ENCODE measurements around the gene RBM14.
"Not testable (repeated sequence)": the region's sequence is repeated elsewhere in the genome, so short reads cannot be mapped to it uniquely, and the experiment has no call there.

RBM14 gene, protein sequence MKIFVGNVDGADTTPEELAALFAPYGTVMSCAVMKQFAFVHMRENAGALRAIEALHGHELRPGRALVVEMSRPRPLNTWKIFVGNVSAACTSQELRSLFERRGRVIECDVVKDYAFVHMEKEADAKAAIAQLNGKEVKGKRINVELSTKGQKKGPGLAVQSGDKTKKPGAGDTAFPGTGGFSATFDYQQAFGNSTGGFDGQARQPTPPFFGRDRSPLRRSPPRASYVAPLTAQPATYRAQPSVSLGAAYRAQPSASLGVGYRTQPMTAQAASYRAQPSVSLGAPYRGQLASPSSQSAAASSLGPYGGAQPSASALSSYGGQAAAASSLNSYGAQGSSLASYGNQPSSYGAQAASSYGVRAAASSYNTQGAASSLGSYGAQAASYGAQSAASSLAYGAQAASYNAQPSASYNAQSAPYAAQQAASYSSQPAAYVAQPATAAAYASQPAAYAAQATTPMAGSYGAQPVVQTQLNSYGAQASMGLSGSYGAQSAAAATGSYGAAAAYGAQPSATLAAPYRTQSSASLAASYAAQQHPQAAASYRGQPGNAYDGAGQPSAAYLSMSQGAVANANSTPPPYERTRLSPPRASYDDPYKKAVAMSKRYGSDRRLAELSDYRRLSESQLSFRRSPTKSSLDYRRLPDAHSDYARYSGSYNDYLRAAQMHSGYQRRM

DNA sequence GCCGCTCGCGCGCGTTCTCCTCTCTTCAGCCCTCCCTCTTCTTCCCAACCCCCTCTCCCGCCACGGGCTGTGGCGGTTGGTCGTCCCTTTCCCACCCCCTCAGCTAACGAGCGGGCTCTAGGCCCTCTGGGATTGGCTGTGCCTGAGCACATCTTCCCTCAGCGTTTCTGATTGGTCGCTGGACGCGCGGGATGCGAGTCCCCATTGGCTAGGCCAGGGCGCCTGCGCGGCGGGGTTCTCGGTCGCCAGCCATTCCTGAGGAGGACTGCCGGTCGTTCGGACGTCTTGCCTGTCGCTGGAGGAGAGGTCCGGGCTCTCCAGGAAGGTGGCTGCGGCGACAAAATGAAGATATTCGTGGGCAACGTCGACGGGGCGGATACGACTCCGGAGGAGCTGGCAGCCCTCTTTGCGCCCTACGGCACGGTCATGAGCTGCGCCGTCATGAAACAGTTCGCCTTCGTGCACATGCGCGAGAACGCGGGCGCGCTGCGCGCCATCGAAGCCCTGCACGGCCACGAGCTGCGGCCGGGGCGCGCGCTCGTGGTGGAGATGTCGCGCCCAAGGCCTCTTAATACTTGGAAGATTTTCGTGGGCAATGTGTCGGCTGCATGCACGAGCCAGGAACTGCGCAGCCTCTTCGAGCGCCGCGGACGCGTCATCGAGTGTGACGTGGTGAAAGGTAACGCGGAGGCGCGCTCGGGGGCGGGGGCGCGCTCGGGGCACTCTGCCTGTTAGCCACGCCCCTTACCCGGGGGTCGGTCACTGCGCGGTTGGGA lies at the start of gene RBM14:
TSS of gene RBM14 (plus strand) at position 252 of the 776 bp plus-strand sequence. CDS start at position 343, 91 bp downstream.
- DNase-seq: peak; percentile 98 to 99

DNA sequence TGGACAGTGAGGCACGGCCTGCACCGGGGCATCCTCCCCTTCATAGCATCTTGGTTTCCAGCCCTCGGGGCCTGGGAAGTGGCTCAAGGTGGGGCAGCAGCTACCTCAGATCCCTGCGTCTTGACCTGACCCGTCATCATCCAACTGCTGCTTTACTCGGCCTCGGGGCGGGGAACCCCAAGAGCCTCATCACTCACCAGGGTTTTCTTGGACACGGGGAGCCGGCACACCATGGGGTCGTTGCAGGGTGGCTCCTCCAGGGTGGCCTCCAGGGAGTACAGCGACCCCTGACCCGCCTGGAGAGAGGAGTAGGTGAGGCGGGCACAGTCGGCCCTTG lies 48.7 kb upstream of the RBM14 start:
- DNase-seq: no peak

DNA sequence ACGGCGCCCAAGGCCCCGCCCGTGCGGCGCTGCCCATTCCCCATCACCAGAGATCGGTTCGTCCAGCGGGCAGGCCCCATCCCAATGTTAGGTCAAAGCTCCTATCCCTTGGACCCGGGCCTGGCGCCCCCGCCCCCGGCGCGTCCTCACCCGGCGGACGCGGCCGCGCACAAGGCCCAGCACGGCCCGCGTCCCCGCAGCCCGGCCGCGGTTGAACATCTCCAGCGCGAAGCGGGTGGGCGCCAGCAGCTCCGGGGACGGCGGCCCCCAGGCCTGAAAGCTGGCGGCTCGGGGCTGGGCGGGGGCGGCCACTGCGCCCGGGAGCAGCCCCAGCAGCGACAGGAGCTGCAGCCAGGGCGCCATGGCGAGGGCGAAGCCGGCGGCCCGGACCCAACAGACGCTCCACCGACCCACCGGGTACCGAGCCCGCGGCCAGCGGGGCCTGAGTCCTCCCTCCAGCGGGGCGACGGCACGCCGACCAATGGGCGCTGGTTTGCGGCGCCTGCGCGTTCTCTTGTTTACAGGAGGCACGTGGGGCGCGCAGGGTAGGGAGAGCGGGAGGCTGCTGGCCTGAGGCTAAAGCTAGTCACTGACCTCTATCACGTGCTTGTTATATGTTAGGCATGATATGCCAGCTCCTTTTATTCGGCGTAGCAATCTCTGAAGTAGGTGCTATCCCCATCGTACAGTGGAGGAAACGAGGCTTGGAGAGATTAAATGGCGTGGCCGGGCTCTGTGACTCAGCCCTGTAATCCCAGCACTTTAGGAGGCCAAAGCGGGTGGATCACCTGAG lies 48.1 kb upstream of the RBM14 start, which contains the start of gene CTSF:
TSS of gene CTSF (minus strand) at position 483 of the 793 bp plus-strand sequence. CDS start at position 363, 120 bp downstream.
- peak; percentile 55 to 85 for DNase-seq

DNA sequence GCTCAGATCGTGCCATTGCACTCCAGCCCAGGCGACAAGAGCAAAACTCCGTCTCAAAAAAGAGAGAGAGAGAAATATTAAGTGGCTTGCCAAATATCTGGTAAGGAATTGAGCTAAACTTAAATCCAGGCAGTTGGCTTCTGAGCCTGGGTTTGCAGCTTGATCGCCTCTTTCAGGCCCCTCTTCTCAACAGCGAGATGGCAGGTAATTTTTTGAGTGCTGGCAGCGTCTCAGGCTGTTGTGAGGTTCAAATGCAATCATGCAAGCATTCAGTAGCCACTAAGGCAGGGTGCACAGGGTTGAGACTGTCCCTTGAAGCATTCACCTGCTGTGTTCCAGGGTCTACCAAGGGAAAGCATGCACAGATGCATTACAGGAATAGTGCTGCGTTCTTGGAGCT lies 47.4 kb upstream of the RBM14 start:
- DNase-seq: no peak

DNA sequence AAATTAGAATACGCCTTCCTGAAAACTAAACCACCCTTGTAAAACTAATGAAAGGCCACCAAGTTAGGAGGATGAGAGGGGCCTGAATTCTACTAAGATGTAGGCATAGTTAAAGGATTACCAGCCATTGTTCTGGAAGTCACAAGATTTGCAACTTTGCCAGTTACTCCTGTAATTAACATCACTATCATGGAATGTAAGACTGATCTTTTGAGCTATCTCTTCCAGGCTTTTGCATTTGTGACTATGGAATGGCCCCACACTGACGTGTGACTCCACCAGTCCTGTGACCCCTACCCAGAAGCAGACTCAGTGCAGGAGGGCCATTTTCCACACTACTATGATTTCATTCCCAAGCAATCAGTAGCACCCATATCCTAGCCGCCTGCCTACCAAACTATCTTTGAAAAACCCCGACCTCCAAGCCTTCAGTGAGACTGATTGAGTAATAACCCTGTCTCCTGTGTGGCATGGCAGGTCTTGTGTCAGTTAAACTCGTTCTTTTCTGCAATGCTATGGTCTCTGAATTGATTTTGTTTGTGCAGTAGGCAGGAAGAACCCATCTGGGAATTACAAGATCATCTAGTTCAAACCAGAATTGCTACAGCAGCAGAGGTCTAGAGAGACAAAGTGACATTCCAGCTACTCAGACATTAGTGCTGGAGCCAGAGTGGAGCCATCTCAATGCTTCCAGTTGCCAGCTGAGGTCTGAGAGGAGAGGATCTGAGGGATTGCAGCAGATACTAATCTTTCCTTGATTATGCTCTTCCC lies 46.2 kb upstream of the RBM14 start:
- no peak for DNase-seq

DNA sequence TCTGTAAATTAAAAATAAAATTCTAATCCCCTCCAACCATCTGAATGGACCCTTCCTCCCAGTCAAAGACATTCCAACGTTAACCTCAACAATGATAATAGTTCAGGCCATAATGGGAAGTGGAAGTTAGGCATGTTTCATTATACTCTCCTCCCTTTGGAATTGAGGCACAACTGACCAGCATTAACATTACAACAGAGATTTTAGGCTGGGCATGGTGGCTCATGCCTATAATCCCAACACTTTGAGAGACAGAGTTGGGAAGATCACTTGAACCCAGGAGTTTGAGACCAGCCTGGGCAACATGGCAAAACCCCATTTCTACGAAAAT lies 45.6 kb upstream of the RBM14 start:
- no peak for DNase-seq

DNA sequence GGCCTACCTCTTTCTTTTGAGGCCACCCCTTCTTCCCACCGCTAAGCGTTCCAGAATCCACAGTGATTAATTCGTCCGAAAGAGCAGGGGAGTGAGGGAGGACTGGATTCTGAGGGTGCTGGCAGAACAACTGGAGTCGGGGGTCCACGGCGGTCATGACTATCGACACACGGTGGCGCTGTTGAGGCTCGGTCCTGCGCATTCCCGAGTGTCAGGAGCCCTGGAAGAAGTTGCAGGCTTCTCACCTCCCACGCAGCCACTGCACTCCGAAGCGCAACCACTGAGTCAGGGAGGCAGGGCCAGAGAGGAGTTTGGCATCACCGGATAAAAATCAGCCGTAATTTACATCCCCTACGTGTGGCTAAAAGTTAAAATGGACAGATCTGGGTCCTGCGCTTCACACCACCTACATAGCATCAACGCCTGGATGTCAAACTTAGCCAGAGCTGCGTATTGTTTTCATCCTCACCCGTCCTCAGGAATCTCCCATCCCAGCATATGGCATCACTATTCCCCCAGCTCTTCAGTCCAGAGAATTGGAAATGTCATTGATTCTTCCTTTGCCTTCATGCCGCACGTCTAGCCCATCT lies 37.3 kb upstream of the RBM14 start:
- peak; percentile 30 to 49 for DNase-seq

DNA sequence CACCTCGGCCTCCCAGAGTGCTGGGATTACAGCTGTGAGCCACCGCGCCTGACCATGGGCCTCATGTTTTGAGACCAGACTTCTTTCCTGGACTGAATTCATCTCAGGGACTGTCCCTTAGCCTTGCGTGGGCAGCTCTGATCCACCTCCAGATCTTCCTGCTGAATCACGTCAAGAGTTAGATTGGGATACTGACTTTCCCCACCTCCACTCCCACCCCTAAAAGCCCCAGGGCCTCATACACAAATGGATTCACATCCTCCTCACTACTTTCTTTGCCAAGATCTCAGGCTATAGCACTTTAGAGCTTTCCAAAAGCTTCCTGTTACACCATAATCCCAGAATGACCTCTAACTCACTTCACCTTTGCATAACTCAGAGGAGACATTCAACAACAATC lies 35.6 kb upstream of the RBM14 start:
- no peak for DNase-seq

DNA sequence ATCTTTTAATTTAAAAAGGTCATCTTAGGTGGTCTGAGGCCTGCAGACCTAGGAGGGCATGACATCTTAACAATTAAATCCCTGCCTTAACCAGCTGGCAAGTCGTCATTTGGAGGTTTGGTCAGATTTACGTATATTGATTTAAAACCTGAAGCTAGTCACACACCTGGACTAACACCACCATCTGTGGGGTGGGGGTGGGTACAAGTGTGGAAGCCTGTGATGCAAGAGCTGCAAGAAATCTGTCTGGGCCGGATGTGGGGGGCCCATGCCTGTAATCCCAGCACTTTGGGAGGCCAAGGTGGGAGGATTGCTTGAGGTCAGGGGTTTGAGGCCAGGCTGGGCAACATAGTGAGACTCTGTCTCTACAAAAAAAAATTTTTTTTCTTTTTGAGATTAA lies 35.2 kb upstream of the RBM14 start:
- DNase-seq: no peak

DNA sequence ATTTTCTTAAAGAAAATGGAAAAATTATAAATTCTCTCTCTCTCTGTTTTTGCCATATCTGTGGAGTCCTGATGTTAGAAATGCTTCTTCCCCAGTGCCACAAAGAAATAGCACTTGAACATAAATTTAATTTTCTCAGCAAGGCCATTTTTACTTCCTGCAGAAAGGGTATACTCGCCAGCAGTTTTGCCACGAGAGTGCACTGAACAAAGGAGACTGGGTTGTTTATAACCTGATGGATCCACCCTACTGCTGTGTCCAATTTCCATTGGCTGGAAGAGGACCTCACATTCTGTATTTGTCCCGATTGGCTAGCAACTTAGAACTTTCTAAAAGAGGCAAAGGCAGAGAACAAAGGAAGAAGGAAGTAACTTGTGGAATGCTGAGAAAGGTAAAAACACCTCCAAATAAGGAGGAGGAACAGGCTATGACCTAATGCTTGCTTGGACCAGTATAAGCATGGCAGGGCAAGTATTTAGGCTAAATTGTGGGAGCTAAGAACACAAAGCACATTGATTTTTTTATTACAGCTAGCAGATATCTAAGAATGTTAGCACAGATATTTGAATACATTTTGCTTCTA lies 33.8 kb upstream of the RBM14 start:
- DNase-seq: not testable (repeated sequence)

DNA sequence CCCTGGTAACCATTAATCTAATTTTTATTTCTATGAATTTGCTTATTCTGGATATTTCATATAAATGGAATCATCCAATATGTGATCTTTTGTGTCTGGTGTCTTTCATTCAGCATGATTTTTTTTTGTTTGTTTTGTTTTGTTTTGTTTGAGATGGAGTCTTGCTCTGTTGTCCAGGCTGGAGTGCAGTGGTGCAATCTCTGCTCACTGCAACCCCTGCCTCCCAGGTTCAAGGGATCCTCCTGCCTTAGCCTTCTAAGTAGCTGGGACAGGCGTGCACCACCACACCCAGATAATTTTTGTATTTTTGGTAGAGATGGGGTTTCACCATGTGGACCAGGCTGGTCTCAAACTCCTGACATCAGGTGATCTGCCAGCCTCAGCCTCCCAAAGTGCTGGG lies 31.0 kb upstream of the RBM14 start:
- DNase-seq: not testable (repeated sequence)

DNA sequence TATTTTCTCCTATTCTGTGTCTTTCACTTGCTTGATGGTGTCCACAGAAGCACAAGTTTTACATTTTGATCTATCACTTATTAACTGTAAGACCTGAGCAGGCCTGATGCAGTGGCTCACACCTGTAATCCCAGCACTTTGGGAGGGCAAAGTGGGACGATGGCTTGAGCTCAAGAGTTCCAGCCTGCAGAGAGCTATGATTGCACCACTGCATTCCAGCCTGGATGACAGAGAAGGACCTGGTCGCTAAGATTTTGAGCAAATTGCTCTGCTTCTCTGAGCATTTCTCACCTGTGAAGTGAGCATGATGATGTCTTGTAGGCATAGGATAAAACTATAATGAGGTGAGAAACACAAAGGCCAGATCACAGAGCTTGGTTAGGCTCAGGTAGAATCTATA lies 30.3 kb upstream of the RBM14 start:
- DNase-seq: no peak

DNA sequence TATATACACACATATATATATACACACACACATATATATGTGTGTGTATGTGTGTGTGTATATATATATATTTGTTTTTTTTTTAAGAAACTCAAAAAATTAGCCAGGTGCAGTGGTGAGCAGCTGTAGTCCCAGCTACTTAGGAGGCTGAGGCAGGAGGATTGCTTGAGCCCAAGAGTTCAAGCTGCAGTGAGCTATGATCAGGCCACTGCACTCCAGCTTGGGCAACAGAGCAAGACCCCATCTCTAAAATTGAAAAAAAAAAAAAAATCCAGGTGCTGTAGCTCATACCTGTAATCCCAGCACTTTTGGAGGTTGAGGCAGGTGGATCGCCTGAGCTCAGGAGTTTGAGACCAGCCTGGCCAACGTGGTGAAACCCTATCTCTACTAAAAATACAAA lies 27.1 kb upstream of the RBM14 start:
- not testable (repeated sequence) for DNase-seq

DNA sequence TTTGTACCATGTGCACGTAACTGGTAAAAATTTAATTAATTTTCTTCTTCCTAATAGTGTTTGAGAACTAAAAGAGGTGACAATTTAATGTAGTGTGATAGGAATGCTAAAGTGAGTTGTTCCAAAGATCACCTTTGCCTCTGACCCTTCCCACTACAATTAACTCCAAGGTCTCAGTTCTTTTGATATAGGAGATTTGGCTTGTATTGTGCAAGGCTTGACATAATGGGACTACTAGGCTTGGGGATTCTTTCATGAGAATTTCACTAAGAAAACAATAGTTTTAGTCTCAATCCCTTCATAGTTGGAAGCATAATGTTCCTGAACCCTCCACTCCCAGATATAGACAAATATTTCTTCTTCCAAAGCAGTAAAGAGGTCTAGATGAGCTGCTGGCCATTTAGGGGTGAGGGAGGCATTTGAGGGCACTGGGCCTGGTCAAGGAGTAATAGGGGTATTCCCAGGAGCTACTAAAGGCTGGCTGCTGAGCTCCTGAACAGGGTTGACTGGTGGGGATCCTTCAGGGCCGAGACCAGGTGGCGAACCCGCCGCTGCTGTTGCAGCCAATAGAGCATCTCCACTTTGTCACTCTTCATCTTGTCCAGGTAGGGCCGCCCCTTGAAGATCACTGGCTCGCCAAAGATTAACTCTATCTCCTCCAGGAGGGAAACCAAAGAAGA lies 26.3 kb upstream of the RBM14 start:
- DNase-seq: no peak

DNA sequence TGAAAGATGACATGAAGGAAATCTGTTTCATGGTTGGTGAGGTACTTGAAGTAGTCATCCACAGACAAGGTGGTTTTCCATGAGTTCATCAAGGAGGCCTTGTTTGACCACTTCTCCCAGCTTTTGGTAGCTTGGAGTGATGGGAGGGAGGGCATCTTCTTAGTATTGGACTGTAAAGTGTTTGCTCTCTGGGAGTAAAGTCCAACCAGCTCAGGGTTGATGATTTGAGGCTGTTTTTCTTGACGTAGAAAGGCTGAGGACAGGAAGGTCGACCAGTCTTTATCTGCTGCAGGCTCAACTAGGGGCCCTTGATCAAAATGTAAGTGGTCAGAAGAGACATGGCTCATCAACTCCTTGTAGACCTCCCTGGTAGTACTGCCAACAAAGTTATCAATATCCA lies 25.3 kb upstream of the RBM14 start:
- no peak for DNase-seq

DNA sequence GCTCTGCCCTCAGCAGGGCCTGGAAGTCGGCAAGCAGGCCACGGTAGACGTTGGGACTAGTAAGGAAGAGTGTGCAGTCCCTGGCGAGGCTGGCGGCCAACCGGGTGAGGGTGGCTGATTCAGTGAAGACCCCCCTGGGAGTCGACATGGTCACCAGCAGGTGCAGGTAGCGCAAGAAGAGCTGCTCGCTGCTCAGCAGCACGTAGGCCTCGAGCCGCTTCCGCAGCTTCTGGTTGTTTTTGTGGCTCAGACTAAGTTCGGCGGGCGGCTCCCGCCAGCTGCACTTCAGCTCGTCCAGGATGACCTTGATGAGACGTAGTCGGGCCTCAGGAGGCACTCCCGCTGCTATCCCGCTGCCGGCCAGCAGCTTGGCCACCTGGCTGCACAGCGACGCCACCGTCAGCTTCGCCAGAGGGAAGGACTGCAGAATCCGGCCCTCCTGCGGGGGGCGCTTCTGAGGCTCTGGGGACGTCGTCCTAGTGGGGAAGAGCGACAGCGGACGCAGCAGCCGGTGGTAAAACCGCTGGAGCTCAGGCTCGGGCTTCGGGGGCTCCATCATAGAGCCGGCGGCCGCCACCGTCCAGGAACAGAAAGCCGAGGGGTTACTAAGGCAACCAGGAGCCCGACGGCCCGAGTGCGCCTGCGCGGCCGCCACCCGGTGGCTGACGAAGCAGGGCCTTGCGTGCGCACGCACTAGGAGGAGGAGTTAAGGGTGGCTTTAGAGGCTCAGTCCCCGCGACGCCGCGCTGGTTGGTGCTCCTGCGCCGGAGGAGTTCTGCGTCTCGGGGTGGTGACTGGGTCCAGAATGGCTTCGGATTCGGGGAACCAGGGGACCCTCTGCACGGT lies 23.8 kb upstream of the RBM14 start, which contains the start of the genes CCDC87 and CCS:
TSS of gene CCDC87 (minus strand) at position 607 of the 846 bp plus-strand sequence. CDS start at position 559, 48 bp downstream.
TSS of gene CCS (plus strand) at position 729 of the 846 bp plus-strand sequence. CDS start at position 806, 77 bp downstream.
- peak; percentile 95 for DNase-seq

DNA sequence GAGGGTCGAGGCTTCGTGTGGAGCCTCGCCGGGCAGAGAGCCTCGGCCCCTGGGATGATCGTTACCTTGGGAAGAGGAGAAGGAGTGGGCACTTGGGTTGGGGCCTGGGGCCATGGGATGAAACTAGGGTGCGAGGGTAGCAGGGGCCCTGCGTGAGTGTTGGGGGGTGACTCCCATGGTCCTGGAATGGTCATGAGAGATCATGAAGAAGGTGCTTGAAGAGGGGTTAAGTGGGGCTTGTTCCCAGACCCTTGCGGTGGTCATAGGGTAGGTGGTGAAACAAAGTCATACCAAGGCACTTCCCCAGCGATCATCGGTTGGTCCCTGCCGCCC lies 23.2 kb upstream of the RBM14 start:
- DNase-seq: no peak

DNA sequence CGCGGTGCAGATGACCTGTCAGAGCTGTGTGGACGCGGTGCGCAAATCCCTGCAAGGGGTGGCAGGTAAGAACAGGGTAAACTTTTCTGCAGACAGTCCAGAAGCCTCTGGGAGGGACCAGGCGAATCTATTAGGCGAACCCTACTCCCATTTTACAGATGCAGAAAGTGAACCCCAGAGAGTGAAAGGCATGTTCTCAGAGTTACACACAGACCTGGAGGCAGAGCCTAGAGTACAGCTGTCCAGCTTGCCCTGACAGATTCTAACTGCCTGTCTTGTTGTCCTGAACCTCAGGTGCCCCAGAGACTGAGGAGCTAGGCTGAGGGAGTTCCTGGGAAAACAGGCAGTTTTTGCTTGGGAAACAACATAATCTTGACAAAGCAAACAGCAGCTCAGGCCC lies 22.8 kb upstream of the RBM14 start:
- no peak for DNase-seq

DNA sequence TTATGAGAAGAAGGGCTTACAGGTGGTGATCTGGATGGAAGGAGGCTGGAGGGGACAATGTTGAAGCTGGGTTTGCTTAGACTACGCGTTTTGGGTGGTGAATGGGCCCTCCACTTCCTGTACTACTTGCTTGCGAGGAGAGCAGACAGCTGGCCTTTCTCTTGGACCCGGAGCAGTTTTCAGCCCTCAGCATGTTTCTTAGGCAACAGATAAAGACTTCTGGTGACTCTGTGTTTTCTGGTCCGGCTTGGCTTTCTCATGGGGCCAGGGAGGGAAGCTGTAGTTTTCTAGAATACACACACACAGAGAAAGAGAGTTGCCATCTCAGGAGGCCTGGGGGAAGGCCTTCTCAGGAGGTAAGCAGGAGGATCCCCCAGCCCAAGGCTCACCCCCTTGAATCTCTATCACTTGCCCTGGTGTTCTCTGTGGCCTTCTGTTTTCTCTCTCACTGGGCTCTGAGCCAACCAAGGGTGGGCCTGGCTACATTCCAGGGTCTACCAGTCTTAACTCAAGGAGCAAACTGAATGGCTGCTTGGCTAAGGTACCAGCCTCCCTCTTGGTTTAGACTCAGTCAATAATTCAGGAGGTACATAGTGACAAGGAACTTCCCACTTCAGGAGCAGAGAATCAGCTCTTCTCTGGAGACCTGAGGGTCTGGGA lies 21.1 kb upstream of the RBM14 start:
- no peak for DNase-seq
